PC-3 (cell line): ENCODE data around the gene GMDS.

ENCODE experiments used
- CTCF ChIP-seq: fragments of 300-600 bp; sonication (generic); conservative IDR thresholded peaks from 2 replicates; pipeline ENCODE4 v1.5.1; 2017; ENCODE audit warnings: antibody characterized with exemption, low read depth, mild to moderate bottlenecking, low read length
- EZH2 ChIP-seq: fragments of 300-600 bp; sonication (generic); IDR thresholded peaks from one replicate; pipeline ENCODE4 v1.6.1; 2017; ENCODE audit warnings: antibody characterized with exemption, mild to moderate bottlenecking, low read length; ENCODE audit not compliant: unreplicated experiment

GRCh38 chr6:2119275-2119674, 126.1 kb downstream of the GMDS start:
- TF ChIP-seq CTCF: no peak
- no peak for TF ChIP-seq EZH2
